K562 (cell line): ENCODE results near the gene USB1. TPM values are rescaled to one million over a fixed set of nuclear protein-coding genes. Genes with fewer than 3 reads are reported as not detected.

Source experiments
- ATAC-seq: fragments of 200-7000 bp; cut with Tn5 transposase; 3 replicates; pipeline ENCODE4 v1.9.1; 2020; ENCODE audit warnings: moderate library complexity
- BruUV-seq: library from RNA; stranded (reverse); fragments of 400-500 nt; replicated peaks from 2 replicates; lab custom pipeline; 2021; lab: Mats Ljungman, UMichigan
- CTCF ChIA-PET: fragments of 300-600 bp; formaldehyde crosslinking; extraction: SDS; loops from one replicate; lab custom pipeline; 2021; ENCODE audit warnings: low intra/inter-chr PET ratio; lab: Yijun Ruan, JAX
- POLR2A ChIA-PET: fragments of 300-600, 350-650 bp; sonication (Branson Sonifier 250); formaldehyde crosslinking; extraction: SDS; loops from one replicate; lab custom pipeline; 2021; ENCODE audit warnings: antibody characterized with exemption, inconsistent platforms; lab: Yijun Ruan, JAX
- DNase-seq, 4 experiments: peaks; one replicate each; pipeline versions ENCODE4 v3.0.0 to v3.0.0-alpha.2; 2011 to 2018; ENCODE audit warnings: low spot score in 3 of 4, mixed read lengths in 3 of 4; ENCODE audit errors: extremely low read depth in 1 of 4
- FAIRE-seq: peaks from 2 replicates; lab custom pipeline; 2011; peaks lifted over from hg19 to GRCh38; lab: Jason Lieb, UNC
- H2AFZ ChIP-seq: 2 replicates; pipeline ENCODE4 v1.6.0; 2011; ENCODE audit warnings: low read depth, low read length, control low read depth, inconsistent platforms
- H3K27ac ChIP-seq: fragments of 200-600 bp; 3 replicates; pipeline ENCODE4 v1.8.0; 2011; ENCODE audit warnings: low read depth, mild to moderate bottlenecking, control low read depth, inconsistent platforms, low read length, moderate library complexity, mixed read lengths; ENCODE audit errors: extremely low read depth
- H3K27me3 ChIP-seq, 2 experiments: fragments of 300-600 bp in 1 of 2; 2 replicates in 1 of 2; 3 replicates in 1 of 2; pipeline versions ENCODE4 v1.6.0 to v1.8.0; 2011; ENCODE audit warnings: inconsistent platforms in 2 of 2, low read length in 2 of 2, mild to moderate bottlenecking in 1 of 2, mixed read lengths in 1 of 2, moderate library complexity in 1 of 2; ENCODE audit not compliant: control insufficient read depth in 2 of 2, insufficient read depth in 2 of 2
- H3K36me3 ChIP-seq: fragments of 300-600 bp; 3 replicates; pipeline ENCODE4 v1.8.0; 2011; ENCODE audit warnings: mild to moderate bottlenecking, low read length, inconsistent platforms; ENCODE audit not compliant: control insufficient read depth, insufficient read depth
- H3K4me1 ChIP-seq, 2 experiments: fragments of 200-600 bp in 1 of 2; replicated peaks in 1 of 2; 2 replicates in 1 of 2; 3 replicates in 1 of 2; pipeline versions ENCODE4 v1.5.1 to v1.8.0; 2011; ENCODE audit warnings: inconsistent platforms in 2 of 2, low read length in 2 of 2, mild to moderate bottlenecking in 1 of 2, mixed read lengths in 1 of 2, moderate library complexity in 1 of 2; ENCODE audit not compliant: control insufficient read depth in 2 of 2, insufficient read depth in 2 of 2
- H3K4me2 ChIP-seq: 2 replicates; pipeline ENCODE4 v1.6.1; 2011; ENCODE audit warnings: low read length, control low read depth, inconsistent platforms, mixed read lengths; ENCODE audit not compliant: insufficient read depth
- H3K4me3 ChIP-seq: fragments of 200-600 bp; sonication (generic), shearing (Covaris generic); 2 replicates; pipeline ENCODE4 v1.5.1; 2016; ENCODE audit warnings: control low read depth, inconsistent platforms
- H3K79me2 ChIP-seq: fragments of 200-600 bp; 3 replicates; pipeline ENCODE4 v1.8.0; 2011; ENCODE audit warnings: low read length, inconsistent platforms; ENCODE audit not compliant: control insufficient read depth, insufficient read depth
- H3K9ac ChIP-seq, 2 experiments: 2 replicates each; pipeline versions ENCODE4 v1.6.0 to v1.6.1; 2011; ENCODE audit warnings: low read depth in 2 of 2, low read length in 2 of 2, control low read depth in 1 of 2, inconsistent platforms in 1 of 2, mild to moderate bottlenecking in 1 of 2, mixed read lengths in 1 of 2; ENCODE audit not compliant: insufficient read depth in 1 of 2
- H3K9me1 ChIP-seq: one replicate; pipeline ENCODE4 v1.6.0; 2011; ENCODE audit warnings: inconsistent platforms, mild to moderate bottlenecking, low read length, moderate library complexity; ENCODE audit not compliant: control insufficient read depth, insufficient read depth
- H3K9me3 ChIP-seq: replicated peaks from 2 replicates; pipeline ENCODE4 v1.5.1; 2011; ENCODE audit warnings: low read depth, low read length, inconsistent platforms; ENCODE audit not compliant: control insufficient read depth, insufficient read depth
- H4K20me1 ChIP-seq: replicated peaks from 2 replicates; pipeline ENCODE4 v1.6.1; 2011; ENCODE audit warnings: low read length, inconsistent platforms, mixed read lengths; ENCODE audit not compliant: control insufficient read depth, insufficient read depth
- CBX5 ChIP-seq: IDR thresholded peaks from 2 replicates; pipeline ENCODE4 v1.6.1; 2014; ENCODE audit warnings: low read depth, borderline replicate concordance
- RAD51 ChIP-seq: fragments of 450-650 bp; IDR thresholded peaks from 2 replicates; pipeline ENCODE4 v1.7.1; 2016; ENCODE audit warnings: low read depth, mild to moderate bottlenecking, borderline replicate concordance
- STAT5B ChIP-seq: fragments of 250-450 bp; sonication (Bioruptor Pico); IDR thresholded peaks from 2 replicates; pipeline ENCODE4 v1.8.0; 2021; ENCODE audit warnings: mild to moderate bottlenecking, inconsistent platforms
- TAF15 ChIP-seq: fragments of 200-400 bp; formaldehyde crosslinking; IDR thresholded peaks from 2 replicates; pipeline ENCODE4 v1.6.1; 2017; ENCODE audit warnings: mild to moderate bottlenecking, low read depth, low read length, moderate library complexity
- TBP ChIP-seq: optimal IDR thresholded peaks from 2 replicates; pipeline ENCODE3; 2011; ENCODE audit warnings: low read depth, low read length, improper control_type of control experiment
- TFE3 ChIP-seq: fragments of 450-650 bp; formaldehyde crosslinking; IDR thresholded peaks from 2 replicates; pipeline ENCODE4 v1.4.0; 2020; ENCODE audit warnings: mild to moderate bottlenecking, mixed read lengths
- USF2 ChIP-seq: sonication (generic); formaldehyde crosslinking; IDR thresholded peaks from 2 replicates; pipeline ENCODE4 v1.5.0; 2020; ENCODE audit warnings: missing genetic modification reagents
- ZNF175 ChIP-seq: fragments of 200-800 bp; sonication (Bioruptor generic); IDR thresholded peaks from 2 replicates; pipeline ENCODE4 v1.6.1; 2016; ENCODE audit warnings: low read depth, mild to moderate bottlenecking, missing genetic modification characterization, missing compliant biosample characterization
- ZNF408 ChIP-seq: fragments of 250-450 bp; sonication (Bioruptor Pico); IDR thresholded peaks from 2 replicates; pipeline ENCODE4 v1.4.0; 2020; ENCODE audit warnings: low read depth, mild to moderate bottlenecking, moderate library complexity
- ZNF445 ChIP-seq: fragments of 250-450 bp; sonication (Bioruptor Pico); IDR thresholded peaks from 2 replicates; pipeline ENCODE4 v1.4.0; 2020; ENCODE audit warnings: low read depth, mild to moderate bottlenecking, moderate library complexity
- WGBS: fragments of 100-300 bp; shearing (Covaris generic); methylation state at CpG from one replicate; pipeline ENCODE4 v1.1.6; 2016; ENCODE audit warnings: low coverage, mixed read lengths; ENCODE audit not compliant: insufficient coverage; ENCODE audit errors: missing lambda C conversion rate; 5-methylcytosine and 5-hydroxymethylcytosine counted together
- in situ Hi-C: fragments of 300-500 bp; cut with MboI; formaldehyde crosslinking; loops from 4 replicates; pipeline ENCODE4 v1.15.0; 2018; ENCODE audit warnings: inconsistent platforms, mixed read lengths
- intact Hi-C: fragments of 100-400 bp; cut with micrococcal nuclease; formaldehyde crosslinking; loops from 2 replicates; pipeline ENCODE4 v1.14.2; 2022
- polyA plus RNA-seq, 8 experiments: library from polyadenylated mRNA; depleted of rRNA in 4 of 8; stranded (reverse) in 5 of 8; unstranded in 3 of 8; fragments of >200 nt; fragmentation: Nextera tagmentation in 2 of 8; fragmentation: Illumina TruSeq in 1 of 8; extraction: Ambion mirVana in 2 of 8; extraction: Trizol in 1 of 8; gene quantifications; 2 replicates each; pipeline versions ENCODE4 v1.2.1 to v1.2.3, GENCODE V29; 2011 to 2014; ENCODE audit warnings: inconsistent platforms in 1 of 8, missing spikeins in 1 of 8
- total RNA-seq, 7 experiments: library from RNA; depleted of rRNA in 6 of 7; stranded (reverse); fragments of >200 nt in 6 of 7; fragmentation: Illumina TruSeq in 2 of 7; extraction: Trizol in 2 of 7; gene quantifications; 2 replicates each; pipeline versions ENCODE4 v1.2.1 to v1.2.3, GENCODE V29; 2011 to 2021; ENCODE audit warnings: low replicate concordance in 1 of 7

USB1 gene
- total and polyA plus RNA-seq, 9 of the 15 experiments (the other 6 are each of a cell fraction or from before 2014, with no cell fraction given) = 11.6 to 73.6 (median 19.4) TPM

GRCh38 chr16:57979006-57979585 is 22.1 kb upstream of the USB1 start (continued):
- no peak for TF ChIP-seq TBP

GRCh38 chr16:57981636-57982035 is 19.6 kb upstream of the USB1 start:
- FAIRE-seq (no peak), DNase-seq (no peak), ATAC-seq (no peak)
- Histone ChIP-seq H3K9me1 (no peaks in the 10 kb centered on the region), H3K4me3 (no peak overlapping the region), H2AFZ (peak overlapping the region; percentile 78; the same call in 1 of the 2 replicates), H3K27ac (no peak overlapping the region), H3K9me3 (no peaks in the 10 kb centered on the region), H3K36me3 (no peaks in the 10 kb centered on the region), H3K27me3 (no peaks in the 10 kb centered on the region), H4K20me1 (no peaks in the 10 kb centered on the region), H3K4me2 (no peak overlapping the region), H3K9ac (no peak overlapping the region), H3K4me1 (peaks cover 19 to 51% of the 10 kb centered on the region in 2 experiments; a peak in 4 of 5 replicates), H3K79me2 (no peaks in the 10 kb centered on the region)
- WGBS = 62% methylated on average over 7 of the region's 7 CpGs
- ChIA-PET CTCF (no interaction called here), POLR2A (no interaction called here)
- in situ Hi-C loops (no loop called here), intact Hi-C loops (no loop called here)
- BruUV-seq = no TSS peak
- no peak for TF ChIP-seq USF2
- no peak for TF ChIP-seq TAF15
- TF ChIP-seq ZNF408 (CRISPR knock-in tag) = no peak
- TF ChIP-seq TFE3 = no peak
- TF ChIP-seq RAD51 = no peak
- no peak for TF ChIP-seq CBX5
- TF ChIP-seq STAT5B (CRISPR knock-in tag) = no peak
- no peak for TF ChIP-seq ZNF445 (CRISPR knock-in tag)
- TF ChIP-seq ZNF175 (CRISPR knock-in tag) = no peak
